Activated T-helper 17 cell treated with anti-CD3 and anti-CD28 coated beads, Interleukin-2, amount 50 U/mL, for 72 hours (primary cell): ENCODE data around the gene MAP2K7. TPM values are rescaled to one million over a fixed set of nuclear protein-coding genes. Genes with fewer than 3 reads are reported as not detected.

Experiments
- ATAC-seq: fragments of 150-1000 bp; cut with Tn5 transposase; replicated peaks from 2 replicates; pipeline ENCODE4 v1.10.0; 2021; ENCODE audit warnings: mild to moderate bottlenecking, moderate library complexity
- H3K27ac Mint-ChIP-seq: one replicate; pipeline ENCODE4 v1.8.0; 2022; ENCODE audit warnings: mixed read lengths
- H3K27me3 Mint-ChIP-seq: one replicate; pipeline ENCODE4 v1.8.0; 2022; ENCODE audit warnings: mixed read lengths
- H3K36me3 Mint-ChIP-seq: one replicate; pipeline ENCODE4 v1.8.0; 2022; ENCODE audit warnings: low read depth, mild to moderate bottlenecking, mixed read lengths
- H3K4me1 Mint-ChIP-seq: one replicate; pipeline ENCODE4 v1.8.0; 2022; ENCODE audit warnings: mixed read lengths
- H3K4me3 Mint-ChIP-seq: one replicate; pipeline ENCODE4 v1.8.0; 2022; ENCODE audit warnings: mild to moderate bottlenecking, mixed read lengths
- H3K9me3 Mint-ChIP-seq: one replicate; pipeline ENCODE4 v1.8.0; 2022; ENCODE audit warnings: mixed read lengths
- total RNA-seq, 2 donors: library from RNA; stranded (reverse); gene quantifications; one replicate each; pipeline ENCODE4 v1.2.3, GENCODE V29; 2022

Gene MAP2K7
- total RNA-seq, 2 donors from 2014 or later: 39.0 to 46.3 TPM

GRCh38 chr19:7921302-7921966 is 17.8 kb downstream of the MAP2K7 start:
- ATAC-seq: no peak
- H3K4me1 Mint-ChIP-seq: peaks cover 12% of the 10 kb centered on the region
- H3K27me3 Mint-ChIP-seq: no peaks in the 10 kb centered on the region
- H3K27ac Mint-ChIP-seq: peak overlapping the region; percentile 89
- H3K4me3 Mint-ChIP-seq: peak overlapping the region; percentile 84
- H3K9me3 Mint-ChIP-seq: no peaks in the 10 kb centered on the region
- H3K36me3 Mint-ChIP-seq: no peaks in the 10 kb centered on the region

GRCh38 chr19:7921967-7922835 is 18.5 kb downstream of the MAP2K7 start:
- Mint-ChIP-seq H3K27me3 (no peaks in the 10 kb centered on the region), H3K9me3 (no peaks in the 10 kb centered on the region), H3K36me3 (no peaks in the 10 kb centered on the region), H3K4me1 (peaks cover 12% of the 10 kb centered on the region), H3K27ac (no peak overlapping the region), H3K4me3 (peak overlapping the region; percentile 84)
- no peak for ATAC-seq

GRCh38 chr19:7922836-7923195 is 19.1 kb downstream of the MAP2K7 start:
- no peak overlapping the region for H3K27ac Mint-ChIP-seq

GRCh38 chr19:7923295-7924191 is 19.9 kb downstream of the MAP2K7 start:
- Mint-ChIP-seq H3K9me3 (no peaks in the 10 kb centered on the region), H3K36me3 (peaks cover 5% of the 10 kb centered on the region), H3K27me3 (no peaks in the 10 kb centered on the region), H3K4me3 (peak overlapping the region; percentile 44), H3K27ac (no peak overlapping the region), H3K4me1 (peaks cover 16% of the 10 kb centered on the region)
- no peak for ATAC-seq

More at GRCh38 chr19:7922836-7923195, 19.1 kb downstream of the MAP2K7 start:
- no peaks in the 10 kb centered on the region for H3K27me3 Mint-ChIP-seq
- no peaks in the 10 kb centered on the region for H3K9me3 Mint-ChIP-seq
- H3K4me3 Mint-ChIP-seq: no peak overlapping the region
- peaks cover 12% of the 10 kb centered on the region for H3K4me1 Mint-ChIP-seq
- ATAC-seq: no peak
- H3K36me3 Mint-ChIP-seq: no peaks in the 10 kb centered on the region

- ATAC-seq: no peak
- no peaks in the 10 kb centered on the region for H3K9me3 Mint-ChIP-seq
Measured at GRCh38 chr19:7924241-7924640, 20.6 kb downstream of the MAP2K7 start.

GRCh38 chr19:7924651-7925170 is 21.0 kb downstream of the MAP2K7 start:
- Mint-ChIP-seq H3K9me3 (no peaks in the 10 kb centered on the region), H3K27me3 (no peaks in the 10 kb centered on the region), H3K27ac (no peak overlapping the region), H3K4me1 (peaks cover 19% of the 10 kb centered on the region), H3K36me3 (peaks cover 6% of the 10 kb centered on the region), H3K4me3 (peak overlapping the region; percentile 53)
- no peak for ATAC-seq

More at GRCh38 chr19:7924241-7924640, 20.6 kb downstream of the MAP2K7 start:
- Mint-ChIP-seq H3K27me3 (no peaks in the 10 kb centered on the region), H3K4me3 (peak overlapping the region; percentile 44), H3K27ac (no peak overlapping the region), H3K4me1 (peaks cover 23% of the 10 kb centered on the region), H3K36me3 (peaks cover 6% of the 10 kb centered on the region)

- Mint-ChIP-seq H3K27me3 (no peaks in the 10 kb centered on the region), H3K36me3 (peaks cover 12% of the 10 kb centered on the region), H3K27ac (no peak overlapping the region), H3K9me3 (no peaks in the 10 kb centered on the region), H3K4me1 (peaks cover 15% of the 10 kb centered on the region), H3K4me3 (peak overlapping the region; percentile 53)
- peak; percentile 14 for ATAC-seq
Measured at GRCh38 chr19:7925171-7925851, 21.6 kb downstream of the MAP2K7 start.

- Mint-ChIP-seq H3K4me1 (peaks cover 10% of the 10 kb centered on the region), H3K9me3 (no peaks in the 10 kb centered on the region)
- peak; percentile 53 for ATAC-seq
Measured at GRCh38 chr19:7926021-7926726, 22.5 kb downstream of the MAP2K7 start, which contains the start of gene CTXN1. CTXN1 (minus strand) TSS chr19:7926135; CDS start chr19:7925538, 597 bp downstream.

GRCh38 chr19:7926727-7927604 is 23.3 kb downstream of the MAP2K7 start:
- no peak overlapping the region for H3K27ac Mint-ChIP-seq
- no peaks in the 10 kb centered on the region for H3K27me3 Mint-ChIP-seq
- H3K4me1 Mint-ChIP-seq: peaks cover 10% of the 10 kb centered on the region
- no peak for ATAC-seq
- H3K36me3 Mint-ChIP-seq: peaks cover 25% of the 10 kb centered on the region
- no peaks in the 10 kb centered on the region for H3K9me3 Mint-ChIP-seq
- H3K4me3 Mint-ChIP-seq: peak overlapping the region; percentile 46

More at GRCh38 chr19:7926021-7926726, 22.5 kb downstream of the MAP2K7 start, which contains the start of gene CTXN1:
- peak within 1 kb of the TSS; percentile 53 for H3K4me3 Mint-ChIP-seq
- no peak within 1 kb of the TSS for H3K27ac Mint-ChIP-seq
- H3K36me3 Mint-ChIP-seq: peaks cover 20% of the 10 kb centered on the region
- H3K27me3 Mint-ChIP-seq: no peaks in the 10 kb centered on the region

- Mint-ChIP-seq H3K4me3 (no peak overlapping the region), H3K36me3 (peaks cover 33% of the 10 kb centered on the region), H3K4me1 (peaks cover 10% of the 10 kb centered on the region), H3K27me3 (no peaks in the 10 kb centered on the region), H3K27ac (peak overlapping the region; percentile 5), H3K9me3 (no peaks in the 10 kb centered on the region)
- no peak for ATAC-seq
Measured at GRCh38 chr19:7927605-7928333, 24.1 kb downstream of the MAP2K7 start.

GRCh38 chr19:7928334-7928706 is 24.6 kb downstream of the MAP2K7 start:
- Mint-ChIP-seq H3K27ac (peak overlapping the region; percentile 5), H3K9me3 (no peaks in the 10 kb centered on the region), H3K36me3 (peaks cover 33% of the 10 kb centered on the region), H3K27me3 (no peaks in the 10 kb centered on the region), H3K4me1 (peaks cover 10% of the 10 kb centered on the region), H3K4me3 (no peak overlapping the region)
- ATAC-seq: no peak
